DND-41 (cell line): ENCODE results near the gene CEP192.

Experiments
- ATAC-seq: fragments of 200-7000 bp; cut with Tn5 transposase; 3 replicates; pipeline ENCODE4 v1.9.1; 2021; ENCODE audit warnings: low read depth; ENCODE audit not compliant: insufficient read depth
- DNase-seq: peaks from one replicate; pipeline ENCODE4 v3.0.0-alpha.2; 2020
- H2AFZ ChIP-seq: 2 replicates; pipeline ENCODE4 v1.6.0; 2012; ENCODE audit warnings: low read depth, low read length
- H3K27ac ChIP-seq: 2 replicates; pipeline ENCODE4 v1.5.1; 2012; ENCODE audit warnings: low read length, inconsistent platforms
- H3K27me3 ChIP-seq: fragments of 200-600 bp; sonication (generic); 2 replicates; pipeline ENCODE4 v1.6.0; 2012; ENCODE audit warnings: low read length, mild to moderate bottlenecking, inconsistent platforms; ENCODE audit not compliant: insufficient read depth, poor library complexity
- H3K36me3 ChIP-seq: 2 replicates; pipeline ENCODE4 v1.5.1; 2012; ENCODE audit warnings: low read length, inconsistent platforms; ENCODE audit not compliant: insufficient read depth
- H3K4me1 ChIP-seq: 2 replicates; pipeline ENCODE4 v1.5.1; 2012; ENCODE audit warnings: mild to moderate bottlenecking, low read length; ENCODE audit not compliant: insufficient read depth
- H3K4me2 ChIP-seq: 2 replicates; pipeline ENCODE4 v1.6.0; 2012; ENCODE audit warnings: mild to moderate bottlenecking, moderate library complexity, low read length, inconsistent platforms; ENCODE audit not compliant: insufficient read depth
- H3K4me3 ChIP-seq, 2 experiments: fragments of 200-600 bp in 1 of 2; shearing (Covaris generic) in 1 of 2; 2 replicates each; pipeline ENCODE4 v1.5.1; 2012 to 2016; ENCODE audit warnings: inconsistent platforms in 2 of 2, low read length in 2 of 2, mild to moderate bottlenecking in 2 of 2, low read depth in 1 of 2, moderate library complexity in 1 of 2
- H3K79me2 ChIP-seq: 2 replicates; pipeline ENCODE4 v1.6.0; 2012; ENCODE audit warnings: low read length, inconsistent platforms; ENCODE audit not compliant: insufficient read depth
- H3K9ac ChIP-seq: 2 replicates; pipeline ENCODE4 v1.6.0; 2012; ENCODE audit warnings: low read depth, mild to moderate bottlenecking, inconsistent platforms, low read length, moderate library complexity
- H3K9me3 ChIP-seq: 2 replicates; pipeline ENCODE4 v1.5.1; 2012; ENCODE audit warnings: low read length, moderate library complexity, mild to moderate bottlenecking, inconsistent platforms; ENCODE audit not compliant: insufficient read depth, severe bottlenecking
- H4K20me1 ChIP-seq: 2 replicates; pipeline ENCODE4 v1.6.0; 2012; ENCODE audit warnings: low read length; ENCODE audit not compliant: insufficient read depth
- EZH2 ChIP-seq: IDR thresholded peaks from 3 replicates; pipeline ENCODE4 v1.6.1; 2012; ENCODE audit warnings: borderline replicate concordance, low read depth, mild to moderate bottlenecking, moderate library complexity, low read length, inconsistent platforms; ENCODE audit not compliant: severe bottlenecking
- TF ChIP-seq, protein P1 (sequence below): IDR thresholded peaks from 2 replicates; pipeline ENCODE4 v1.5.1; 2012; ENCODE audit warnings: borderline replicate concordance, low read length, moderate library complexity, mild to moderate bottlenecking; ENCODE audit not compliant: poor library complexity, severe bottlenecking; ENCODE audit errors: extremely low read depth

CEP192 gene

DNA sequence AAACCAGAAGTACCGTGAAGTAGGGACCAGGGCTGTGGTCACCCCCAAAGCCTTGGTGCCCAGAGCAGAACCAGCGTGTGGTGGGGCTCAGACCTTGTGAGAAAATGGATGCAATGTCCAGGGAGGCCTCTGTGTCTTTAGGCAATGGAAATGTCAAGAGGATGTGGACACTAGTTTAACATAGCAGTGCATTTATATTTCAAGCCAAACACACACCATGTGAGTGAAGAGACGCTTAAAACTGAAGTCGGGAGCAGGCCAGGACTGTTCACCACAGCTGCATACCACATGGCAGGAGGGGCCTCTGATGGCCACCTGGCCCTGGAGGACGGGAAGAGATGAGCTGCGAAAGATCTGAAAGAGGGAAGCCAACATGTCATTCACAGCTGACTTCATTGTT is 140.1 kb downstream of the CEP192 start:
- Histone ChIP-seq H3K27ac (0 out of 2 replicates have a peak overlapping the region, but pooled peaks have one; percentile 4), H3K27me3 (no peaks in the 10 kb centered on the region), H2AFZ (no peak overlapping the region), H3K36me3 (peaks cover 18% of the 10 kb centered on the region), H4K20me1 (no peaks in the 10 kb centered on the region), H3K4me2 (no peak overlapping the region), H3K4me1 (peaks cover 15% of the 10 kb centered on the region), H3K9me3 (no peaks in the 10 kb centered on the region), H3K9ac (no peak overlapping the region), H3K79me2 (peaks cover 9% of the 10 kb centered on the region), H3K4me3 (no peak overlapping the region)
- DNase-seq (no peak), ATAC-seq (no peak)
- TF ChIP-seq EZH2: no peak
- TF ChIP-seq, protein P1, sequence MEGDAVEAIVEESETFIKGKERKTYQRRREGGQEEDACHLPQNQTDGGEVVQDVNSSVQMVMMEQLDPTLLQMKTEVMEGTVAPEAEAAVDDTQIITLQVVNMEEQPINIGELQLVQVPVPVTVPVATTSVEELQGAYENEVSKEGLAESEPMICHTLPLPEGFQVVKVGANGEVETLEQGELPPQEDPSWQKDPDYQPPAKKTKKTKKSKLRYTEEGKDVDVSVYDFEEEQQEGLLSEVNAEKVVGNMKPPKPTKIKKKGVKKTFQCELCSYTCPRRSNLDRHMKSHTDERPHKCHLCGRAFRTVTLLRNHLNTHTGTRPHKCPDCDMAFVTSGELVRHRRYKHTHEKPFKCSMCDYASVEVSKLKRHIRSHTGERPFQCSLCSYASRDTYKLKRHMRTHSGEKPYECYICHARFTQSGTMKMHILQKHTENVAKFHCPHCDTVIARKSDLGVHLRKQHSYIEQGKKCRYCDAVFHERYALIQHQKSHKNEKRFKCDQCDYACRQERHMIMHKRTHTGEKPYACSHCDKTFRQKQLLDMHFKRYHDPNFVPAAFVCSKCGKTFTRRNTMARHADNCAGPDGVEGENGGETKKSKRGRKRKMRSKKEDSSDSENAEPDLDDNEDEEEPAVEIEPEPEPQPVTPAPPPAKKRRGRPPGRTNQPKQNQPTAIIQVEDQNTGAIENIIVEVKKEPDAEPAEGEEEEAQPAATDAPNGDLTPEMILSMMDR: no peak

DNA sequence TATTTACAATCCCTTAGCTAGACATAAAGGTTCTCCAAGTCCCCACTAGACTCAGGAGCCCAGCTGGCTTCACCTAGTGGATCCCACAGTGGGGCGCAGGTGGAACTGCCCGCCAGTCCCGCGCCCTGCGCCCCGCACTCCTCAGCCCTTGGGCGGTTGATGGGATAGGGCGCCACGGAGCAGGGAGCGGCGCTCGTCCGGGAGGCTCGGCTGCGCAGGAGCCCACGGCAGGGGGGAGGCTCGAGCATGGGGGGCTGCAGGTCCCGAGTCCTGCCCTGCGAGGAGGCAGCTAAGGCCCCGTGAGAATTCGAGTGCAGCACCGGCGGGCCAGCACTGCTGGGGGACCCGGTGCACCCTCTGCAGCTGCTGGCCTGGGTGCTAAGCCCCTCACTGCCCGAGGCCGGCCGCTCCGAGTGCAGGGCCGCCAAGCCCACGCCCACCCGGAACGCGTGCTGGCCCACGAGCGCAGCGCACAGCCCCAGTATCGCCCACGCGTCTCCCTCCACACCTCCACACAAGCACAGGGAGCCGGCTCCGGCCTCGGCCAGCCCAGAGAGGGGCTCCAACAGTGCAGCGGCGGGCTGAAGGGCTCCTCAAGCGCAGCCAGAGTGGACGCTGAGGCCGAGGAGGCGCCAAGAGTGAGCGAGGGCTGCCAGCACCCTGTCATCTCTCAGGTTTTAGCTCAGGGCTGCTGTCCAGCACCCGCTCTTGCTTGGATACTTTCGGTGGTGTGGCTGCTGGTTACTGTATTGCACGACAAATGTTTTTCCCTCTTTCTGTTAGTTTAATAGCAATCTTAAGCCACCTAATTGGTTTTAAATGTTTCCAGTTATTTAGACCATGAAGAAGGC is 143.6 kb downstream of the CEP192 start:
- Histone ChIP-seq H3K9ac (no peak overlapping the region), H3K9me3 (no peaks in the 10 kb centered on the region), H3K36me3 (no peaks in the 10 kb centered on the region; the same call in 1 of the 2 replicates), H3K27me3 (no peaks in the 10 kb centered on the region), H4K20me1 (no peaks in the 10 kb centered on the region), H3K27ac (no peak overlapping the region), H3K4me2 (peak overlapping the region; percentile 66; the same call in 1 of the 2 replicates), H3K4me1 (peaks cover 35% of the 10 kb centered on the region), H2AFZ (no peak overlapping the region), H3K79me2 (peaks cover 29% of the 10 kb centered on the region), H3K4me3 (no peak overlapping the region)
- TF ChIP-seq, protein P1: no peak
- TF ChIP-seq EZH2: no peak
- DNase-seq: no peak
- ATAC-seq: no peak

DNA sequence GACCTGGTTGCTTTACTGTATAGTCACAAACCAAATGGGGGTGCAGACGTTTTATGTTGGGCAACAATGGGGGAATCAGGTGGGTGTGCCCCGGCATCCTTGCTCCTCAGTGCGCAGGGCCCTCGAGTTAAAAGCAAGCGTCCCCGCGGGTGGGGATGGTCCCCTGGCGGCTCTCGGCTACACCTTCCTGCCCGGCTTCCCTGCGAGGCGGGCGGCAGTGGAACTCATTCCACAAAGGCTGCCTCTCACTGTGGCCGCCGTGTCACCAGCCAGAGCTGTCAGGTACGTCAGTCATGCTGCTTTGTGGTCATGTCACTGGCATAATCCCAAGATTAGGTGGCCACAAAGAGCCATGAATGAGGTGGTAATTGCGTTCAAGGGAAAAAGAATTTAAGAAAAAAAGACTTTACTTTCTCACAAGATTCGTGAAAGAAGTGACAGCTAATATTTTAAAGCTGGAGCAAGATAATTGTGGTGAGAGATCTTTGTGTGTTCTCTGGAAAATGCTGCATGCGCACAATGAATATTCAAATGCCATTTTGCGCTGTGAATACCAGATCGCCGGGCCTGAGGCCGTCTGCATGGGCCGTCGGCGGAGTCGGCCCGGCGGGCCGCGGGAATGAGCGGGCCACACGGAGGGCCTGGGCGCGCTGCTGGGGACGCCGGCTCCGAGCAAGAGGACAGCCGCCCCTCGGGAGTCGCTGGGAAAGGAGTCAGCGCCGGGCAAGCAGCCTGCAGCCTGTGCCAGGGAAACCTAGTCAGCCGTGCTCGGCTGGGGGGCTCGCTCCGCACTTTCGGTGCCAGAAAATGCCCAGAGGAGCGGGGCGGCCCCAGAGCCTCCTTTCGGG is 145.1 kb downstream of the CEP192 start:
- peak overlapping the region; percentile 93 for H2AFZ ChIP-seq
- H3K27ac ChIP-seq: peak overlapping the region; percentile 92
- H3K27me3 ChIP-seq: no peaks in the 10 kb centered on the region
- no peaks in the 10 kb centered on the region for H3K9me3 ChIP-seq
- no peaks in the 10 kb centered on the region for H4K20me1 ChIP-seq
- peak overlapping the region; percentile 48 to 82 for H3K4me3 ChIP-seq
- H3K4me2 ChIP-seq: peak overlapping the region; percentile 66
- DNase-seq: peak; percentile 73
- TF ChIP-seq EZH2: no peak
- TF ChIP-seq, protein P1: no peak
- peak overlapping the region; percentile 93 for H3K9ac ChIP-seq
- peaks cover 29% of the 10 kb centered on the region for H3K79me2 ChIP-seq
- peaks cover 40% of the 10 kb centered on the region for H3K4me1 ChIP-seq
- no peaks in the 10 kb centered on the region; the same call in 1 of the 2 replicates for H3K36me3 ChIP-seq
- ATAC-seq: peak; percentile 5
